IMR-90 (cell line): ENCODE measurements around the gene PTPRN2. TPM values are rescaled to one million over a fixed set of nuclear protein-coding genes. Genes with fewer than 3 reads are reported as not detected.

ENCODE experiments used
- ATAC-seq: fragments of 200-7000 bp; cut with Tn5 transposase; 2 replicates; pipeline ENCODE4 v1.9.1; 2020; ENCODE audit warnings: low read depth, mild to moderate bottlenecking, moderate library complexity
- BruUV-seq: library from RNA; stranded (reverse); fragments of 400-500 nt; replicated peaks from 2 replicates; lab custom pipeline; 2021; lab: Mats Ljungman, UMichigan
- CTCF ChIA-PET: fragments of 300-600 bp; formaldehyde crosslinking; extraction: SDS; loops from one replicate; lab custom pipeline; 2021; ENCODE audit warnings: antibody characterized with exemption; lab: Yijun Ruan, JAX
- POLR2A ChIA-PET: fragments of 300-600 bp; sonication (Branson Sonifier 250); formaldehyde crosslinking; loops from one replicate; lab custom pipeline; 2022; ENCODE audit warnings: antibody characterized with exemption; ENCODE audit not compliant: unreplicated experiment; lab: Charles Lee
- DNase-seq: peaks from one replicate; pipeline ENCODE4 v3.0.0; 2013
- H2AFZ ChIP-seq: replicated peaks from 2 replicates; pipeline ENCODE3; 2013; ENCODE audit warnings: low read length, mild to moderate bottlenecking; ENCODE audit not compliant: poor library complexity
- H2AK5ac ChIP-seq: 2 replicates; pipeline ENCODE4 v1.6.1; 2013; ENCODE audit warnings: low read depth, low read length, inconsistent platforms
- H2AK9ac ChIP-seq: replicated peaks from 2 replicates; pipeline ENCODE3; 2013; ENCODE audit warnings: mild to moderate bottlenecking, low read depth, low read length, moderate library complexity; ENCODE audit not compliant: poor library complexity
- H2BK120ac ChIP-seq: 2 replicates; pipeline ENCODE4 v1.6.1; 2013; ENCODE audit warnings: low read depth, low read length, inconsistent platforms
- H2BK15ac ChIP-seq: 3 replicates; pipeline ENCODE4 v1.6.1; 2013; ENCODE audit warnings: low read depth, low read length, inconsistent platforms
- H2BK20ac ChIP-seq: 2 replicates; pipeline ENCODE4 v1.6.1; 2013; ENCODE audit warnings: low read depth, mild to moderate bottlenecking, inconsistent platforms, low read length, moderate library complexity
- H2BK5ac ChIP-seq: 2 replicates; pipeline ENCODE4 v1.6.1; 2013; ENCODE audit warnings: mild to moderate bottlenecking, low read depth, low read length, inconsistent platforms; ENCODE audit not compliant: poor library complexity, severe bottlenecking
- H3K14ac ChIP-seq: replicated peaks from 2 replicates; pipeline ENCODE4 v1.6.1; 2013; ENCODE audit warnings: low read depth, low read length, inconsistent platforms
- H3K18ac ChIP-seq: 2 replicates; pipeline ENCODE4 v1.6.1; 2013; ENCODE audit warnings: low read depth, low read length, control low read depth
- H3K23ac ChIP-seq: 2 replicates; pipeline ENCODE4 v1.6.1; 2013; ENCODE audit warnings: low read depth, low read length, inconsistent platforms
- H3K27ac ChIP-seq: 2 replicates; pipeline ENCODE4 v1.5.1; 2013; ENCODE audit warnings: mild to moderate bottlenecking, control low read depth, low read length; ENCODE audit not compliant: insufficient read depth
- H3K27me3 ChIP-seq: 2 replicates; pipeline ENCODE4 v1.6.1; 2013; ENCODE audit warnings: low read length; ENCODE audit not compliant: control insufficient read depth, insufficient read depth
- H3K36me3 ChIP-seq: 2 replicates; pipeline ENCODE4 v1.6.1; 2013; ENCODE audit warnings: low read length, mixed read lengths; ENCODE audit not compliant: control insufficient read depth, insufficient read depth
- H3K4ac ChIP-seq: 2 replicates; pipeline ENCODE4 v1.6.1; 2013; ENCODE audit warnings: low read depth, low read length, inconsistent platforms
- H3K4me1 ChIP-seq: 2 replicates; pipeline ENCODE4 v1.6.1; 2013; ENCODE audit warnings: low read length, mixed read lengths; ENCODE audit not compliant: control insufficient read depth, insufficient read depth
- H3K4me2 ChIP-seq: 2 replicates; pipeline ENCODE4 v1.6.1; 2013; ENCODE audit warnings: low read depth, mild to moderate bottlenecking, control low read depth, low read length, moderate library complexity
- H3K4me3 ChIP-seq: 2 replicates; pipeline ENCODE4 v1.5.1; 2013; ENCODE audit warnings: low read depth, mild to moderate bottlenecking, control low read depth, low read length, moderate library complexity; ENCODE audit not compliant: insufficient read depth
- H3K56ac ChIP-seq: 2 replicates; pipeline ENCODE4 v1.6.1; 2013; ENCODE audit warnings: low read length, inconsistent platforms; ENCODE audit not compliant: insufficient read depth; ENCODE audit errors: extremely low read depth
- H3K79me1 ChIP-seq, 2 experiments: 2 replicates each; pipeline ENCODE4 v1.6.1; 2013; ENCODE audit warnings: low read length in 2 of 2, inconsistent platforms in 1 of 2, low read depth in 1 of 2
- H3K9ac ChIP-seq: 2 replicates; pipeline ENCODE4 v1.6.1; 2013; ENCODE audit warnings: low read depth, low read length, control low read depth
- H3K9me1 ChIP-seq: 2 replicates; pipeline ENCODE4 v1.6.1; 2013; ENCODE audit warnings: low read length, inconsistent platforms; ENCODE audit not compliant: insufficient read depth
- H3K9me3 ChIP-seq: 2 replicates; pipeline ENCODE4 v1.6.1; 2013; ENCODE audit warnings: low read length; ENCODE audit not compliant: control insufficient read depth, insufficient read depth
- H4K20me1 ChIP-seq: 2 replicates; pipeline ENCODE4 v1.6.1; 2013; ENCODE audit warnings: low read length, inconsistent platforms; ENCODE audit not compliant: insufficient read depth
- H4K5ac ChIP-seq: 2 replicates; pipeline ENCODE4 v1.6.1; 2013; ENCODE audit warnings: mild to moderate bottlenecking, low read depth, low read length, control low read depth
- H4K8ac ChIP-seq, 2 experiments: 2 replicates each; pipeline ENCODE4 v1.6.1; 2013; ENCODE audit warnings: low read depth in 2 of 2, low read length in 2 of 2, control low read depth in 1 of 2, inconsistent platforms in 1 of 2
- H4K91ac ChIP-seq: 2 replicates; pipeline ENCODE4 v1.6.1; 2013; ENCODE audit warnings: low read depth, low read length, inconsistent platforms; ENCODE audit not compliant: insufficient read depth
- CEBPB ChIP-seq: IDR thresholded peaks from 2 replicates; pipeline ENCODE4 v1.6.1; 2012; ENCODE audit warnings: low read depth, low read length, improper control_type of control experiment
- NFE2L2 ChIP-seq: fragments of 150-350 bp; IDR thresholded peaks from 2 replicates; pipeline ENCODE4 v1.6.1; 2016; ENCODE audit warnings: low read depth, mild to moderate bottlenecking, low read length
- RFX5 ChIP-seq: IDR thresholded peaks from 2 replicates; pipeline ENCODE4 v1.8.0; 2012; ENCODE audit warnings: low read depth, mild to moderate bottlenecking, low read length, moderate library complexity
- WGBS, 2 experiments: methylation state at CpG; one replicate each; pipeline versions ENCODE4 v1.1.5 to v1.1.7; 2013; ENCODE audit warnings: missing lambda C conversion rate in 2 of 2; ENCODE audit not compliant: insufficient read length in 1 of 2; ENCODE audit errors: extremely low coverage in 2 of 2; 5-methylcytosine and 5-hydroxymethylcytosine counted together
- dilution Hi-C: fragments of 300-500 bp; cut with HindIII; formaldehyde crosslinking; loops from one replicate; pipeline ENCODE4 v1.14.3; 2018; ENCODE audit warnings: low sequenced_read_pairs; ENCODE audit not compliant: unreplicated experiment
- in situ Hi-C: fragments of 300-500 bp; cut with MboI; formaldehyde crosslinking; loops from 3 replicates; pipeline ENCODE4 v1.14.3; 2019; ENCODE audit warnings: low sequenced_read_pairs, inconsistent platforms, mixed read lengths
- intact Hi-C: fragments of 100-400 bp; cut with micrococcal nuclease; formaldehyde crosslinking; loops from 2 replicates; pipeline ENCODE4 v1.10.0; 2022
- polyA plus RNA-seq, 3 experiments: library from polyadenylated mRNA; depleted of rRNA; stranded (reverse); fragments of >200 nt; gene quantifications; 2 replicates each; pipeline ENCODE4 v1.2.3, GENCODE V29; 2012; ENCODE audit warnings: low replicate concordance in 1 of 3
- total RNA-seq: library from RNA; depleted of rRNA; stranded (reverse); fragments of >200 nt; gene quantifications from 2 replicates; pipeline ENCODE4 v1.2.3, GENCODE V29; 2012

PTPRN2 gene
- total and polyA plus RNA-seq, 2 of the 4 experiments (the other 2 are of a cell fraction), result 0.03 TPM; not detected in 1

DNA sequence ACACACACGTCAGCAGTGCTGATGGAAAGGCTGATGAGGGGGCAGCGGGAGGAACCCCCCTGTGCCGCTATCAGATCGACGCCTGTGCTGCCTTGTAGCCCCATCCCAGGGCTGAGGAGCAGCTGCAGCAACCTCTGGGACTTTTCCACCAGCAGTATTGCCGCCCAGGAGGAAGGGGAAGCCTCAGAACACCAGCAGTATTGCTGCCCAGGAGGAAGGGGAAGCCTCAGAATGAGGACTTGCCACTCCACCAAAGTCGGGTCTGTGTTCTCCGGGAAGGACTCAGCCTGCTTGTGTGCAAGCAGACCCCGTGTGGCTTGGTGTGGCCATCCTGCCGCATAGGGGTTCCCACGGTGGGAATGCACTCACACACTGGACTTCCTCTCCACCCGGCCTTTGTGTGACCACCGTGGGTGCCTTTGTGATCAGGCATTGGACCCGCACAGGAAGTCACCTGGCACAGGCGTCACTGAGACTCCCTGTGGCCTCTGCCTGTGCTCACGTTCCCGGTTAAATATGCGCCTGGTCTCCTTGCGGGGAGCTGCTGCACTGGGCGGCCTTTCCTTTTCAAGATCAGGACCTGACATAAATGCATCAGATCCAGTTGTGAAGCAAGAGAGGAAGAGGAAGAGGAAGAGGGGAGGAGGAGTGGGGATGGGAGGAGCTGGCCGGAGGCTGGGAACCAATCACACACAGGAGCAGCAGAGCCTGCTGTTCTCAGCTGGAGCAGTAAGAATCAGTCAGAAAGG is 1002.3 kb downstream of the PTPRN2 start:
- Histone ChIP-seq H3K14ac (no peak overlapping the region), H3K9me3 (peaks cover 52% of the 10 kb centered on the region; the same call in 1 of the 2 replicates), H2AFZ (no peak overlapping the region), H2BK5ac (no peak overlapping the region), H4K91ac (no peak overlapping the region), H3K27me3 (no peaks in the 10 kb centered on the region), H3K56ac (no peak overlapping the region), H3K9ac (no peak overlapping the region), H4K20me1 (no peaks in the 10 kb centered on the region), H3K18ac (no peak overlapping the region), H2BK15ac (no peak overlapping the region), H3K4me3 (no peak overlapping the region), H2BK120ac (no peak overlapping the region), H3K4me1 (no peaks in the 10 kb centered on the region), H2AK9ac (no peak overlapping the region), H3K4ac (no peak overlapping the region), H3K9me1 (no peaks in the 10 kb centered on the region), H3K36me3 (no peaks in the 10 kb centered on the region), H3K27ac (no peak overlapping the region), H4K5ac (no peak overlapping the region), H2AK5ac (no peak overlapping the region), H4K8ac (no peak overlapping the region), H3K79me1 (no peaks in the 10 kb centered on the region), H3K23ac (no peak overlapping the region), H2BK20ac (no peak overlapping the region), H3K4me2 (no peak overlapping the region)
- ChIA-PET POLR2A (no interaction called here), CTCF (no interaction called here)
- dilution Hi-C loops, result no loop called here
- ATAC-seq (no peak), DNase-seq (no peak)
- TF ChIP-seq CEBPB (no peak), NFE2L2 (no peak), RFX5 (no peak)
- intact Hi-C loops, result no loop called here
- no TSS peak for BruUV-seq
- in situ Hi-C loops, result no loop called here
- WGBS, 2 experiments, result 51% methylated on average over 6 of the region's 21 CpGs; no CpG with 5 or more reads in 1 of the 2 experiments
